ENCODE results near the gene SLC12A7.

DNA sequence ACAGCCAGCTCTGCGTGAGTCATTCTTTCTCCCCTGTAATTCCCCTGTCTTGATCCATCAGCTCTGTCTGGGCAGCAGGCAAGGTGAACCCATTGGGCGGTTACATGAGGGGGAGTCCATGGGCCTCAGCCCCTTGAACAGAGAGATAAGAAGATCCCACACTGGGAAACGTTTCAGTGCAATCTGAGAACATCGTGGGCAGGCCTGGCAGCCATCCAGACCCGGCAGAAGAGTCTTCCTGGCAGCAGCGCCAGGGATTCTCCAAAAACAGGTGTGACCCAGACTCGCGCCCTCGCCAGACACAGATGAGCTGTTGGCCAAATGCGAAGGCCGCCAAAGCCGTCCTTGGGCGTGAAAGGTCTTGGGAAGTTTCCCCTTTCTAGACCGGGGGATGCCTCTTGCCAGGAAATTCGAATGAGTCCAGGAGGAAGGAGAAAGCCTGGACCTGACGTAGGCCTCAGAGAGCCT, 6.4 kb upstream of the SLC12A7 start:
- TF ChIP-seq CTCF (IDR thresholded peaks at IDR 0.05) (no peak), POLR2A (IDR thresholded peaks at IDR 0.05) (no peak)
